ENCODE data around the gene NT5E.

DNA sequence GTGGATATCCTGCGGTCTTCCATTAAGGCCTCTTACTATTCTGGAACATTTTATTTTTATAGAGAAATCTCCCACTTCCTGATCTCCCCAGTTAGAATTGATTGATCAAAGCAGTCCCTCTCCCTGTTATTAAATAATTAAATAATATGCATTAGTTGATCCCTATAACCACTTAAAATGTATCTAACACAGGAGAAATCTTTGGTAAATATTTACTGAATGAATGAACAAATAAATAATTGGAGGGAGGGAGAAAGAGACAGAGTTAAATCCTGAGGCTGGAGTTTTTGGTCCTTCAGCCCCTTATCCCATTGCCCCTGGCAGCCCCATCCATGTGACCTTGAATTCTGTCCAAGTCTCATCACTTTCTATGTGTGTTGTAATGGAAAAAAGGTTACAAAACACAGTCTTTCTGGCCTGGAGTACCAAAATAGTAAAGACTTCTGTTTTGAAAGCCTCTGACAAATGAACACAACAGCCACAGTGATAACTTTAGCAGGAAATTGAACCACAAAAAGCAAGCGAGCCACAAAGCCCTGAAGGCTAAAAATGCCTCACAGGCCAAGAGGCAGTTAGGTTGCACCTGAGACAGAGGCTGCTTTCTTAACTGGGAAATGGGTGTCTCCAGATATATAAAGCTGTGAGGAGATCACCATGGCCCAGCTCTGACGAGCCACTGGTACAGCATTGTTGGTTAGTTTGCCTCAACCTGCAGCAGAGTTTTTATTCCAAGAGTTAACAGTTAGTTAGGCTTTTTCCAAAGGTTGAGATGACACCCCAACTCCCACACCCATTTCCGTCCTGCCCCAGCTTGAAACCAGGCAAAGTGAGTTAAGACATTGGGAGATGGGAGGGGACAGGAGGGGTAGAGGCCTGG is 11.3 kb downstream of the NT5E start:
- TF ChIP-seq, protein P1, sequence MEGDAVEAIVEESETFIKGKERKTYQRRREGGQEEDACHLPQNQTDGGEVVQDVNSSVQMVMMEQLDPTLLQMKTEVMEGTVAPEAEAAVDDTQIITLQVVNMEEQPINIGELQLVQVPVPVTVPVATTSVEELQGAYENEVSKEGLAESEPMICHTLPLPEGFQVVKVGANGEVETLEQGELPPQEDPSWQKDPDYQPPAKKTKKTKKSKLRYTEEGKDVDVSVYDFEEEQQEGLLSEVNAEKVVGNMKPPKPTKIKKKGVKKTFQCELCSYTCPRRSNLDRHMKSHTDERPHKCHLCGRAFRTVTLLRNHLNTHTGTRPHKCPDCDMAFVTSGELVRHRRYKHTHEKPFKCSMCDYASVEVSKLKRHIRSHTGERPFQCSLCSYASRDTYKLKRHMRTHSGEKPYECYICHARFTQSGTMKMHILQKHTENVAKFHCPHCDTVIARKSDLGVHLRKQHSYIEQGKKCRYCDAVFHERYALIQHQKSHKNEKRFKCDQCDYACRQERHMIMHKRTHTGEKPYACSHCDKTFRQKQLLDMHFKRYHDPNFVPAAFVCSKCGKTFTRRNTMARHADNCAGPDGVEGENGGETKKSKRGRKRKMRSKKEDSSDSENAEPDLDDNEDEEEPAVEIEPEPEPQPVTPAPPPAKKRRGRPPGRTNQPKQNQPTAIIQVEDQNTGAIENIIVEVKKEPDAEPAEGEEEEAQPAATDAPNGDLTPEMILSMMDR (IDR thresholded peaks at IDR 0.05; ENCODE audit: low read depth, low read length, poor library complexity, severe bottlenecking) = no peak
- no peak for TF ChIP-seq EZH2phosphoT487 (IDR thresholded peaks at IDR 0.05; ENCODE audit: borderline replicate concordance, low read length)
